Measurements from ENCODE around the gene COPS7A. TPM values are rescaled to one million over a fixed set of nuclear protein-coding genes. Genes with fewer than 3 reads are reported as not detected.
A peak's percentile ranks its signal among the peaks of the same experiment; 100 is the strongest.

Gene COPS7A
- total and polyA plus RNA-seq, 2 donors (not counting 1 experiment from before 2014, with no cell fraction given): 28.3 to 46.0 TPM

GRCh38 chr12:6752921-6753771 lies 29.3 kb downstream of the COPS7A start, which contains the start of gene MLF2:
Gene MLF2, minus strand, starts transcription at chr12:6753141. Its CDS starts 807 bp downstream, at chr12:6752334.
- Histone ChIP-seq H3K79me2 (ENCODE audit: control insufficient read depth, insufficient read depth, low read length) (peaks cover 10% of the 10 kb centered on the region), H2AFZ (ENCODE audit: insufficient read depth, low read depth, low read length, poor library complexity, severe bottlenecking) (peak within 1 kb of the TSS; percentile 83), H4K20me1 (ENCODE audit: control insufficient read depth, insufficient read depth, low read length, poor library complexity, severe bottlenecking) (no peaks in the 10 kb centered on the region), H3K9me3 (ENCODE audit: control extremely low read depth in 1 of 3, control insufficient read depth in 2 of 3, insufficient read depth in 1 of 3, low read length in 2 of 3) (no peaks in the 10 kb centered on the region), H3K4me2 (replicated peaks; ENCODE audit: low read depth, low read length, poor library complexity, severe bottlenecking) (peak within 1 kb of the TSS; percentile 94), H3K4me1 (ENCODE audit: control insufficient read depth in 2 of 2, insufficient read depth in 2 of 2, low read length in 2 of 2) (peaks cover 13 to 14% of the 10 kb centered on the region in 2 donors), H3K27me3 (replicated peaks in 1 of 4; ENCODE audit: control extremely low read depth in 1 of 4, control insufficient read depth in 3 of 4, insufficient read depth in 4 of 4, low read length in 3 of 4) (no peaks in the 10 kb centered on the region), H3K9ac (ENCODE audit: low read length) (peak within 1 kb of the TSS; percentile 88), H3K4me3 (ENCODE audit: control extremely low read depth in 1 of 5, extremely low read depth in 1 of 5, insufficient read depth in 1 of 5, low read depth in 2 of 5, low read length in 4 of 5) (peak within 1 kb of the TSS; percentile 75 to 93 (median 79)), H3K36me3 (replicated peaks in 1 of 2; ENCODE audit: control extremely low read depth in 1 of 2, control insufficient read depth in 1 of 2, extremely low read depth in 1 of 2, insufficient read depth in 2 of 2, low read length in 1 of 2) (peaks cover 1 to 36% of the 10 kb centered on the region in 2 experiments), H3K27ac (ENCODE audit: low read length in 2 of 2) (peak within 1 kb of the TSS; percentile 93 to 96)
- peak; percentile 89 for TF ChIP-seq CTCF (IDR thresholded peaks at IDR 0.05)
- TF ChIP-seq EZH2 (IDR thresholded peaks at IDR 0.05; ENCODE audit: borderline replicate concordance, insufficient read depth, low read depth, low read length, poor library complexity, severe bottlenecking): no peak
- ChIA-PET POLR2A (interaction anchor here (0.6 to 2.4 kb wide), 17 partner anchors 13 to 260 kb away, joined by 3 to 30 read pairs (median 4); partner anchors contain the start of genes C12orf57, CDCA3, COPS7A and MRPL51), CTCF (interaction anchor here (0.6 to 6.4 kb wide), 41 partner anchors 8 to 1184 kb away, joined by 3 to 109 read pairs (median 5); partner anchors contain the start of genes C12orf57, CDCA3, COPS7A and LAG3)
- Mint-ChIP-seq H3K27me3 (peaks cover 4% of the 10 kb centered on the region), H3K9me3 (ENCODE audit: insufficient read depth) (no peaks in the 10 kb centered on the region), H3K27ac (peak within 1 kb of the TSS; percentile 99), H3K4me3 (peak within 1 kb of the TSS; percentile 96), H3K4me1 (peaks cover 17% of the 10 kb centered on the region)
- intact Hi-C loops (cut with micrococcal nuclease): loop anchor here (1.0 to 2.0 kb wide), 13 partner anchors 13 to 217 kb away; partner anchors contain the start of genes CDCA3, CHD4, COPS7A and EMG1
- WGBS (ENCODE audit: insufficient coverage): under 1% methylated on average over 59 of the region's 62 CpGs
- peak; percentile 98 for DNase-seq
- ATAC-seq (ENCODE audit: low read depth): peak; percentile 87

All from B cell (primary cell).